OCI-M2 (cell line): ENCODE data around the gene TMEM107.

Experiments
- DNase-seq: peaks from one replicate; lab custom pipeline; 2025; ENCODE audit not compliant: unreplicated experiment; lab: John Stamatoyannopoulos, UW

The TMEM107 gene

DNA sequence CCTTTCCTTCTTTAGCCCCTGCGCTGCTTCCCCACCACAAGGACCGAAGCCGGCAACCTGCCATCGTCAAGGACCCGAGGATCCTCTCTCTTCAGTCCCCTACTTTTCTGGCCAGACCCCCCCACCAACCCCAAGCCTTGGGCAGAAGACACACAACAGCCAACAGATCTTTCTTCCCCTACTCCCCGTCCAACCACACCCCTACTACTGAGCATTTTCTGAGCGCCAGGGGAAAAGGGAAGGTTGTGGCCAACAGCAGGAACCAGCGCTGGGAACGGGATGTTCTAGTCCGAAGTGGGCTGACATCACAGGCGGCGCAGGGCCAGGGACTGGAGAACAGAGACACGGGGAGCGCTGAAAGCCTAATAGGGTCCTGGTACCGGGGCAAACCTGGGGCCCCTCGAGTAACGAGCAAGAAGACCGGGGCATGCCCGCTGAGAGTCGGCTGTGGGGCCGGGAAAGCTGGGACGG, 24.5 kb downstream of the TMEM107 start:
- DNase-seq, result no peak

DNA sequence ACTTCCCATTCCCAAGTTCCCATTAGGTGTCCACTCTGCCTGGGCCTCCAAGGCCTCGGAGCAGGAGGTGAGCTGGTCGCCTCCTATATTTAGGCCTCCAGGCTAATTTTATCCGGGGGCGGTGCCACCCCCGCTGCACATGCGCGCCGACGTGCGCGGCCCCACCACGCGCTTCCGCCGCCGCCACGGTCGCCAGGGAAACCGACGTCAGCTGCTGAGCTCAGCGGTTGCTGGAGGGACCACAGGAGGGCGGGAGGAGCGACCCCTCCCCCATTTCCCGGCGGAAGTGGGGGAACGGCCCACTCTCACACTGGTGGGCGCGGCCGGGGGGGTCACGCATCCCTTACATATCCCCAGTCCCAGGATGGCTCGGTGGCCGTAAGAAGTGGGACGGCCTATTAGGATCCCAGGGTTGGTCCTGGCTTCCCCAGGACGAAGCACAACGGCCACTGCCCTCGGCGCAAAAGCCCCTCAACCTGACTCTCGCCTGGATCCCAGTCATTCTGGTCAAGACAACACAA, 25.0 kb downstream of the TMEM107 start:
- no peak for DNase-seq

DNA sequence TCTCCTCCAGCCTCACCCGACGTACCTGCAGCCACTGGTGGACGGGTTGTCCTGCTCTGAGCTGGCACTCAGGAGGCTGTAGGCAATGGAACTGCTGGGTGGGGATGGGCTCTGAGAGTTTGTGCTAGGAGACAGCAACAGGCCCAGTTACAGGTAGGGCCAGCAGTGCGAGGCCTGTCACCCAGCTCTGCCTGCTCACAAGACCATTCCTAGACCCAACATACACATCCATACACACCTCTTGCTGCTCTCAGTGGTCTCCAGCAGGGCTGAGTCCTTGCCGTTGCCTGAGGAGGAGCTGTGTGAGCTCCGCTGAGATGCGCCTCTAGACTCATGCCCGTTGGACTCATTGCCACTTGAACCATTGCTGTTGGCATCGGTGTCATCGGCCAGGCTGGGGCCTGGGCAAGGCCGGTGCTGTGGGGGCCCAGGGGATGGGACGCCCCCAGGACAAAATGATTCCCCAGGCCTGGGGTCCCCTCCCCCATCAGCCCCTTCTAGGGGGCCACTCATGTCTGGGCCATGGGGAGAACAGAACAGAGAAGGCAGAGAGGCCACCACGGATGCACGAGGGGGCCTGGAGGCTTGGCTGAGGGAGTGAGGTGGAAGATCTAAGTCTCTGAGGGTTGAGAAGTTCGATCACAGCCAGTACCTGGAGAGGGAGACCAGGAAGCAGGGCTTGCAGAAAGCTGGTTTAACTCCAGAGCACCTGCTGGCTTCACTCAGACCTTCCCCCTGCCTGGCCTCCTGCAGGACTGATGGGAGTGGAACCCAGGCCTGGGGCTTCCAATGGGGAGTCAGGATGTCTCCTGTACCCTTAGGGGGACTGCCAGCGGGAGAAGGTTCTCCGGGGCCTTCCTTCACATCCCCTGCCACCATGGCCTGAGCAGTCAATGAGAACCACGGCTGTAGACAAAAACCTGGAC, 25.7 kb downstream of the TMEM107 start:
- no peak for DNase-seq

- no peak for DNase-seq
Measured at GRCh38 chr17:8149419-8150193, 26.6 kb downstream of the TMEM107 start.

DNA sequence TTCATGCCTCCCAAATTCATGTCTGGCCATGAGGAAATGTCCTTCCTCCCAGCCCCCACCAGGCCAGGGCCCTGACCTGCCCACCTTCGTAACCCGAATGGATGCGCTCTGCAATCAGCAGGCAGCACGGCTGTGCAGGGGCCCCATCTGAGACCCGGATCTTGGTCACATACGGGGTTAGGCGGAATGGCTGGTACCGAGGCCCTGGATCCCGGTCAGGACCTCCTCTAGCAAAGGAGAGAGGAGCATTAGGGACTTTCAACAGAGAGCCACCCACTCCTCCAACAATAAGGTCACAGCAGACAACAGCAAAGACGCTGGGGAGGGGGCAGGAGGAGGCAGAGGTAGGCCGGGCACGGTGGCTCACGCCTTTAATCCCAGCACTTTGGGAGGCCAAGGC, 27.6 kb downstream of the TMEM107 start:
- DNase-seq, result no peak

GRCh38 chr17:8147805-8148404, 28.3 kb downstream of the TMEM107 start:
- DNase-seq, result no peak

- DNase-seq, result no peak
Measured at GRCh38 chr17:8147141-8147804, 28.9 kb downstream of the TMEM107 start.

DNA sequence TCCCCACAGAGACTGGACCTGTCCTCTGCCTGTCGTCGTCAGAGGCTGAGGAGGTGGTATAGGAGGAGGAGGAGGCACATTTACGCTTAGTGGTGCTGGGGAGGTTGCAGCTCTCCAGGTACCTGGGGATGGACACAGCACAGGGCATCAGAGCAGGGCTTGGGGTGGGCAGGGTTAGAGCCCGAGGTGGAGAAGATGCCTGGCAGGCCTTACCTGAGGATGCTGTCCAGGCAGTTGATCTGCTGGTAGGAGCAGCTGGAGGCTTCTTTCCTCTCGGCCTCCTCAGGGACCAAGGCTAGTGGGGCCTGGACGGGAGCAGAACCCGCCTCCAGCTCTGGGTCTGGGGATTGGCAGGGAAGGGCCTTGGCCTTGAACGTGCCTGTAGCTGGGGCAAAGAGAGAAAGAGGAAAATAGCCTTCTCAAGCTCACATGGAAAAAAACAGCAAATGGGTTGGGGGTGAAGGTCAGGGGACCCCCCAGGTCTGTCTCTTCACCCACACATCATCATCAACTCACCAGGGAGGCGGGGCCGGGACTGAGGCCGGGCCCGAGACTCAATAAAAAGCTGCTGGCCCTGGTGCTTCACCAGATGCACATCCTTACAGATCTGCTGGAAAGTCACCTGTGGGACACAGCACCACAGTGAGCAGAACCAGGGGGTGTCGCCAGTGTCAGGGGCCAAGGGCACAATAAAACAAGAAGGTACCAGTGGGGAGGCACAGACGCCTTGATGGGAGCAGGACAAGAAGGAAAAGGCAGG, 29.6 kb downstream of the TMEM107 start:
- no peak for DNase-seq

GRCh38 chr17:8145811-8146210, 30.4 kb downstream of the TMEM107 start:
- no peak for DNase-seq

GRCh38 chr17:8144401-8145231, 31.6 kb downstream of the TMEM107 start:
- no peak for DNase-seq

DNA sequence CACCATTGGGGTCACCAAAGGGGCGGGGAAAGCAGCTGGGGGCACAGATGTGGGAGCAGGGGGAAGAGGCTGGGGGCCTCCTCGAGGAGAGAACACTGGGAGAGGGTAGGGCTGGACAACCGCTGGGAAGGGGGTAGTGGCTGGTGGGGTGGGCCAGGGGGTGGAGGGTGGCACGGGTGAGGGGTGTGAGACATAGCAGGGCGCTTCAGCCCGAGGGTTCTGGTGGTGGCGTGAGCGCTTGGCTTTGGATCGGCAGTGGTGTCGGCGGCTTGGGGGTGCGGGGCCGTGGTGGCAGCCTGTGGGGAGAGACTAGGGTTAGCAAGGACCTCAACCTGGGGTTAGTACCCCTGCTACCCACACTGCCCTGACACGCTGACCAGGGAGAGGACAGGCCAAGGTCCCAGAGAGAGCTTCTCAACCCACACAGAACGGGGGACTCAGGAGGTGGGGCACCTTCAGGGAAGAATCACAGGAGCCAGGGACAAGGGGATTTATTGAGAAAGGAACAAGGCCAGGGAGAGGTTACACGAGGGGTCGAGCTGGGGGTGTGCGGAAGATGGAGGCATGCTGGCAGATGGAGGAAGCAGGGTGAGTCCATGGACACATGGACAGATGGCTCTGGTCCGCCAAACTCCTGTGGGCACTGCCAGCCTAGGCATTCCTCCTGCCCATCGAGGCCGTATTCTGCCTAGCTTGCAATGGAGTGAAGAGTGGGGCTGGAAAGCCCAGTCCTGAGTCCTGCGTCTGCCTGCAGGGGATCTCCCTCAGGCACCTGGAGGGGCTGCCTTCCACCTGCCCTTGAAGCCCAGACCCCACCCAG, 32.4 kb downstream of the TMEM107 start:
- no peak for DNase-seq

DNA sequence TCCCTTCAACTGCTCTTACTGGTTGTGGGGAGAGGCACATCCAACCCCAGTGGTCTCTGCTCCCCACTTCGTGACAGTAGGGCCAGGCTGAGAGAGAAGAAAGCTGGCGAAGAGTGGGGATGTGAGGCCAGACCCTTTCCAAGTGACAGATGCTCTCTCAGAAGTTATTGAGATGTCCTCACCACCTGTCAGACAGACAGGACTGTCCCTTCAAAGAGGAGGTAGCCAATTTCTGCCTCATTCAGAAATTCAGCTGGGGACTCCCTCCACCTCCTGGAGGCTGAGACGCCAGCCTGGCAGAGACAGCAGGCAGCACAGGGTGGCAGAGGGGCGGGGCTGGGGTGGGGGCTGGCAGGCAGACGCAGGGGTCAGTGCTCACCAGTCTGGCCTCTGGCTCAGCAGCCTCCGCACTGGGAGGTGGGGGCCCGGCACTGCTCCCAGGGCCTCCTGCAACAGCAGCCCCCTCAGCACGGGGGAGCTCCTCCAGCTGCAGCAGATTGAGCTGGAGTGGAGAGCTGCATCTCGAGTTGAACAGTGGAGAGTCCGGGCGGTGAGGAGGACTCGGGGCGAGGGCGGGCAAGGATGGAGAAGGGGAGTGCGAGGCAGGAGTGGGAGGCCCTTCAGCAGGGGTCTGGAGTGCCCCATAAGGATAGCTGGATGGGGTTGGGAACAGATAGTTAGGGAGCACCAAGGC, 33.1 kb downstream of the TMEM107 start:
- DNase-seq, result no peak

DNA sequence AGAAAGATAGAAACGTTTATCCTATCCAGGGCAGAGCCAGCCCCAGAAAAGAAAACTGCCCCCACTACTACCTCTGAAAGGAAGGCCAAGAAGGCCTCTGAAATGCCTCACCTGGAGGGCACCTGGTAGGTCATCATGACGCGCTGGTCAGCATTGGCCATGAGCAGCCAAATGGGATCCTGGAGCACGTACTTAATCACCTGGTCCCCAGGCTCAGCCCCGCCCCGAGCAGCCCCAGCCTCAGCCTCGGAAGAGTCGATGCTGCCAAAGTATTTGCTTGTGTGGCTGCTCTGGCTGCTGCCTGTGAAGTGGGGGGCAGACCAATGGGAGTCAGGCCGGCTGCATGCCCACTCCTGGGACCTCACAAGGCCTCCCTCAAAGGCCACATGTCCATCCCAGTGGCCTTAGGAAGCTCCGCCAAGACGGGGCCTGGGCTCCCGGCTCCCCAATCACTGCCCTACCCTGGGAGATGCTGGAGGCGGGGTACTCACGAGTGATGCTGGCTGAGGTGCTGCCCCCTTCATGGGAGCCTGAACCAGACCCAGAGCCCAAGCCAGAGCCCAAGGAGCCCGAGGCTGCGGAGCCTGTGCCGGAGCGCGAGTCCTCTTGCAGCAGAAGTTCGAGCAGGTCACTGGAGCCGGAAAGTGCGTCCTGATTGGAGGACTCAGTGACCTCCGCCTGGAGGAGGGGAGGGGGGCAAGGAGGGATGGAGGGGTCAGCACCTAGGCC, 33.9 kb downstream of the TMEM107 start:
- no peak for DNase-seq

GRCh38 chr17:8141741-8142140, 34.4 kb downstream of the TMEM107 start:
- DNase-seq, result no peak

GRCh38 chr17:8141045-8141444, 35.1 kb downstream of the TMEM107 start:
- DNase-seq, result no peak

GRCh38 chr17:8140065-8141029, 35.8 kb downstream of the TMEM107 start:
- DNase-seq, result no peak
